LNCAP (cell line): Measurements from ENCODE around the gene MAPK8.

Source experiments
- TF ChIP-seq, protein P1 (sequence below): fragments of 450-650 bp; IDR thresholded peaks from 2 replicates; pipeline ENCODE4 v1.5.1; 2017; ENCODE audit warnings: mild to moderate bottlenecking

Gene MAPK8

DNA sequence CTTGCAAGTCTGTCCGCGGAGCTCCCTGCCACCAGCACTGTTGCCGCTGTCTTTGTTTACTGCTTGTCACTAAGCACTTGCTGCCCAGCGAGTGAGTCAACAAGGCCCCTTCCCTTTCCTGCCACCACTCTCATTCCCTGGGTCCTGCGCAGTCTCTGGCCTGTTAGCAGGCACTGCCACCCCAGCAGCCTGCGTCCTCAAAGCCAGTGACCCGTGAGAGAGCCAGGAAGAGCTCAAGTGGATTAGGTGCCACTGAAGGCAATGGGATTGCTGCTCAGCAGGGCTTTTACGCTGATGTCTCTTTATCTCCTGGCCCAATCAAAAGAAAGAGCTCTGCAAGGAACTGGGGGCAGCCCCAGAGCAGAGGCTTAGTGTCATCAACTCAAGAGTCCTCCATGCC, 31.8 kb upstream of the MAPK8 start, which contains the start of gene FRMPD2:
Gene FRMPD2, minus strand, starts transcription at position 61 of the 400 bp plus-strand sequence. CDS start 129 bp downstream, outside the sequence.
- TF ChIP-seq, protein P1, sequence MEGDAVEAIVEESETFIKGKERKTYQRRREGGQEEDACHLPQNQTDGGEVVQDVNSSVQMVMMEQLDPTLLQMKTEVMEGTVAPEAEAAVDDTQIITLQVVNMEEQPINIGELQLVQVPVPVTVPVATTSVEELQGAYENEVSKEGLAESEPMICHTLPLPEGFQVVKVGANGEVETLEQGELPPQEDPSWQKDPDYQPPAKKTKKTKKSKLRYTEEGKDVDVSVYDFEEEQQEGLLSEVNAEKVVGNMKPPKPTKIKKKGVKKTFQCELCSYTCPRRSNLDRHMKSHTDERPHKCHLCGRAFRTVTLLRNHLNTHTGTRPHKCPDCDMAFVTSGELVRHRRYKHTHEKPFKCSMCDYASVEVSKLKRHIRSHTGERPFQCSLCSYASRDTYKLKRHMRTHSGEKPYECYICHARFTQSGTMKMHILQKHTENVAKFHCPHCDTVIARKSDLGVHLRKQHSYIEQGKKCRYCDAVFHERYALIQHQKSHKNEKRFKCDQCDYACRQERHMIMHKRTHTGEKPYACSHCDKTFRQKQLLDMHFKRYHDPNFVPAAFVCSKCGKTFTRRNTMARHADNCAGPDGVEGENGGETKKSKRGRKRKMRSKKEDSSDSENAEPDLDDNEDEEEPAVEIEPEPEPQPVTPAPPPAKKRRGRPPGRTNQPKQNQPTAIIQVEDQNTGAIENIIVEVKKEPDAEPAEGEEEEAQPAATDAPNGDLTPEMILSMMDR, result no peak

DNA sequence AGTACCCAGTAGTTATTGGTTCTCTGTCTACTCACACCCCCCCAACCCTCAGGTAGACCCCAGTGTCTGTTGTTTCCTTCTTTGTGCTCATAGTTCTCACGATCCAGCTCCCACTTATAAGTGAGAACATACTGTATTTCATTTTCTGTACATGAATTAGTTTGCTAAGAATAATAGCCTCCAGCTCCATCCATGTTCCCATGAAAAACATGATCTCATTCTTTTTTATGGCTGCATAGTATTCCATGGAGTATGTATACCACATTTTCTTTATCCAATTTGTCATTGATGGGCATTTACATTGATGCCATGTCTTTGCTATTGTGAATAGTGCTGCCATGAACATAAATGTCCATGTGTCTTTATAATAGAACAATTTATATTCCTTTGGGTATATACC, 29.4 kb upstream of the MAPK8 start:
- TF ChIP-seq, protein P1, result no peak

DNA sequence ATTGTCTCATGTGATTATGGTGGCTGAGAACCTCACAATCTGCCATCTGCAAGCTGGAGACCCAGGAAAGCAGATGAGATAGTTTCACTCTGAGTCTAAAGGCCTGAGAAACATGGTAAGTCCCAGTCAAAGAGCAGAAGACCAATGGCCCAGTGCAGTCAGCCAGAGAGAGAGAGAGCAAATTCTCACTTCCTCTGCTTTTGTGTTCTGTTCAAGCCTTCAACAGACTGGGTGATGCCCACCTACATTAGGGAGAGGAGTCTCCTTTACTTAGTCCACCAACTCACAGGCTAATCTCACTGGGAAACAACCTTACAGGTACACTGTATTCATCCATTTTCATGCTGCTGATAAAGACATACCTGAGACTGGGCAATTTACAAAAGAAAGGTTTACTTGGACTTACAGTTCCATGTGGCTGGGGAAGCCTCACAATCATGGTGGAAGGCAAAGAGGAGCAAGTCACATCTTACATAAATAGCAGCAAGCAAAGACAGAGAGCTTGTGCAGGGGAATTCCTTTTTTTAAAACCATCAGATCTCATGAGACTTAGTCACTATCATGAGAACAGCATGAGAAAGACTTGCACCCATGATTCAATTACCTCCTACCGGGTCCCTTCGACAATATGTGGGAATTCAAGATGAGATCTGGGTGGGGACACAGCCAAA, 27.3 kb upstream of the MAPK8 start:
- TF ChIP-seq, protein P1, result no peak

DNA sequence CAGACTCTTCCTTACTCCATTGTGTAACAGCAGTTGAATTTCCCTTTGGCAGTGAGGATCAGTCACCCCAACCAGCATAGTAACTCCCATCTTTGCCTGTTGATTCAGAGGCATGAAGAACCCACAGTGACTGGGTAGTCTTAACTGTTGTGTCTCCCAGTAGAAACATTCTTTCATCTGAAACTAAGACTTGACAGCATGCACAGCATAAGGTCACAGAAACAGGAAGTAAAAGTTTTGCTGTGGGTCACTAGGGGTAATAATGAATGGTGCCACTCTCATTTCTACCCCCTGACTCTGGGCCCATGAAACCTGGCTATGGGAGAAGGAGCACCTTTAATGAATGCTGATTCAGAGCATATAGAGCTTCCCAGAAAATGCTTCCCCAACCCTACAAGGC, 23.6 kb upstream of the MAPK8 start:
- TF ChIP-seq, protein P1, result no peak

DNA sequence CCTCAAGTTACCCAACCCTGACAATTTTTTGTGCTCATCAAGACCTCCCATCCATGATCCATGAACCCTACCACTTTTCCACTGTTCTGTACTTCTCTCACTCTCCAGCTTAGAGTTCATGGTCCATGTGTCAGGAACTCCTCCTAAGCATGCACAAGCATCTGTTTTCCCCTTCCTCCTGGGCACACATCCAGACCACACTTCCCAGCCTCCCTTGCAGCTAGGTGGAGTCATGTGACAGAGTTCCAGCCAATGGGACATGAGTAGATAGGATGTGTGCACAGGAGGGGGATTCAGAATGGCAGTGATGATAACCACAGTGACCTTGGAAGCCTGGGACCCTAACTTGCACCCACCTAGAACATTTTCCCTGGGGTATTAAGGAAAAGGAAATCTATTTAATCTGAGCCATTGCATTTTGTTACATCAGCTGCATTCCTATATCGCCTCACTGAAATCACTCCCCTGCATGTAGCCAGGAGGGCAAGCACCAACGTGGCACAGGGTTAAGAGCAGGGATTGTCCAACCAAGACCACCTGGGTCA, 22.4 kb upstream of the MAPK8 start:
- TF ChIP-seq, protein P1, result no peak

DNA sequence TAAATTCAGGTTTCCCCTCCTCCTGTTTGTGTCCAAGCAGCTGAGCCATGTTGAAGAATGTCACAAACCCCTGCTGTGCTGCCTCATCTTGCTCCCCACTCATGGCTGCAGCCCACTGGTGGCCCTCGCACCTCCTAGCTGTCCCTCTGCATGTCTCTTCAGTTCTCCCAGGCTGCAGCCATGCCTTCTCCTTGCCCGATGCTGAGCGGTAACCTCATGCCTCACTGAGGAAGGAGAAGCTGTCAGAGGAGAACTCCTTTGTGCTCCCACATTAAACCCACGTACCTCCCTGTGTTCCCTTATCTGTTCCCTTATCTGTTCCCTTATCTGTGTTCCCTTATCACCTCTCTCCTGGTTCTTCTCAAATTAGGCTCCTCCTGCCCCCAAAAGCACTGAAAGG, 21.7 kb upstream of the MAPK8 start:
- TF ChIP-seq, protein P1, result no peak

DNA sequence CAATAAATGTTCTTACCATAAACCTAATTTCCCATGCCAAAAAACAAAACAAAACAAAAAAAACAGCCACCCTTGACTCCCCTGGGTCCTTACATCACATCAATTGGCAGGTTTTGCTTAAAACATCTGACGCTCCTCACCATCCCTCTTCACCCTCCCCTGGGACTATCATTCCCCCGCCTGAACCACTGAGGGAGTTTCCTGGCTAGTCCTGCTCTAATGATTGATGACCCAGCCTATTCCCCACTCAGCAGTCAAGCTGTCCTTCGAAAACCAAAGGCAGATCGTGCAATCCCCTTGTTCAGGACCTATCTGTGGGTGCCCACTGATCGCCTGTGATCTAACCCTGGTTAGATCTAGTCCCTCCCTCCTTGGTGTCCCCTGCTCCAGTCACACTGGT, 20.8 kb upstream of the MAPK8 start:
- TF ChIP-seq, protein P1, result no peak

DNA sequence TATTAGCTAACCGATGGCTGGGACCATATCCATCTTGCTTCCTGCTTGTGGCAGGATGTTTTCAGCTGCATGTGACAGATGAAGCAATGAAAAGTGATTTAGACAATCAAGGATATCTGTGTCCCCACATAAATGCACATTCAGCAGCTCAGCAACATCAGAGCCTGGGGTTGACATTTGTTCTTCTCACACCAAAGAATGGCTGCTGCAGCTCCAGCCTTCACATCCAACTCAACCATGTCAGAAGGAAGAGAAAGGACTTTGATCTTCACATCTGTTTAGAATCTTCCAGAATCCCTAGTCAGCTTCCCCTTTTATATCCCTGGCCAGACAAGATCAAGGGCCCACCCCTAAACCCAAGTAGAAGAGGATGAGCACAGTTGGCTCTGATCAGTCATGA, 20.1 kb upstream of the MAPK8 start:
- TF ChIP-seq, protein P1, result no peak
